GM12874 (cell line): Measurements from ENCODE around the gene MPHOSPH6.

ENCODE experiments used
- CTCF ChIP-seq: IDR thresholded peaks from 2 replicates; pipeline ENCODE4 v1.5.1; 2011; ENCODE audit warnings: low read depth, mild to moderate bottlenecking, control low read depth, low read length, moderate library complexity; ENCODE audit not compliant: insufficient read depth

The MPHOSPH6 gene

GRCh38 chr16:82136956-82137821 is 32.8 kb downstream of the MPHOSPH6 start:
- TF ChIP-seq CTCF: no peak

- no peak for TF ChIP-seq CTCF
Measured at GRCh38 chr16:82135844-82136243, 34.2 kb downstream of the MPHOSPH6 start.

GRCh38 chr16:82134846-82135245 is 35.2 kb downstream of the MPHOSPH6 start:
- no peak for TF ChIP-seq CTCF

GRCh38 chr16:82133798-82134197 is 36.2 kb downstream of the MPHOSPH6 start:
- TF ChIP-seq CTCF: no peak

- no peak for TF ChIP-seq CTCF
Measured at GRCh38 chr16:82129881-82130280, 40.1 kb downstream of the MPHOSPH6 start.

GRCh38 chr16:82124651-82125050 is 45.4 kb downstream of the MPHOSPH6 start:
- no peak for TF ChIP-seq CTCF

GRCh38 chr16:82119405-82119804 is 50.6 kb downstream of the MPHOSPH6 start:
- TF ChIP-seq CTCF: no peak
